ENCODE results near the gene CDH10. TPM values are rescaled to one million over a fixed set of nuclear protein-coding genes. Genes with fewer than 3 reads are reported as not detected.

CDH10 gene
- total RNA-seq, 4 donors from 2014 or later, result 0.40 TPM; not detected in 3

- no peak for ATAC-seq
- peaks cover 0 to 9% (median 0%) of the 10 kb centered on the region in 3 donors for H3K4me1 ChIP-seq
These were observed 2.8 kb downstream of the CDH10 start for GRCh38 chr5:24642022-24642421.

GRCh38 chr5:24635209-24635608 is 9.6 kb downstream of the CDH10 start:
- TF ChIP-seq CTCF (IDR thresholded peaks at IDR 0.05) (no peak), POLR2AphosphoS5 (IDR thresholded peaks at IDR 0.05) (no peak), EP300 (IDR thresholded peaks at IDR 0.05) (no peak), POLR2A (IDR thresholded peaks at IDR 0.05) (no peak)

More at GRCh38 chr5:24642022-24642421, 2.8 kb downstream of the CDH10 start:
- Histone ChIP-seq H3K27ac (no peak overlapping the region), H3K9me3 (no peaks in the 10 kb centered on the region), H3K27me3 (peaks cover 15% of the 10 kb centered on the region), H3K4me3 (no peak overlapping the region), H3K36me3 (no peaks in the 10 kb centered on the region)
- WGBS, 2 donors (ENCODE audit: low coverage in 1 of 2), result 0% methylated on average over 1 of the region's 1 CpG
- TF ChIP-seq CTCF (IDR thresholded peaks at IDR 0.05) (peak in 2 of 4 experiments; percentile 18 to 26), POLR2A (IDR thresholded peaks at IDR 0.05) (no peak)

GRCh38 chr5:24633715-24634325 is 11.0 kb downstream of the CDH10 start:
- TF ChIP-seq CTCF (IDR thresholded peaks at IDR 0.05) (peak; percentile 28 to 56 (median 44)), POLR2A (IDR thresholded peaks at IDR 0.05) (no peak)
- 0 to 2% methylated on average over 4 of the region's 4 CpGs for WGBS, 2 donors (ENCODE audit: low coverage in 1 of 2)
- Histone ChIP-seq H3K4me1 (no peaks in the 10 kb centered on the region), H3K36me3 (no peaks in the 10 kb centered on the region), H3K4me3 (no peak overlapping the region), H3K27me3 (peaks cover 5% of the 10 kb centered on the region), H3K27ac (no peak overlapping the region), H3K9me3 (no peaks in the 10 kb centered on the region)
- ATAC-seq, result no peak

More at GRCh38 chr5:24635209-24635608, 9.6 kb downstream of the CDH10 start:
- ATAC-seq, result no peak
- Histone ChIP-seq H3K4me3 (no peak overlapping the region), H3K4me1 (no peaks in the 10 kb centered on the region), H3K27ac (no peak overlapping the region), H3K27me3 (peaks cover under 1% of the 10 kb centered on the region), H3K9me3 (no peaks in the 10 kb centered on the region), H3K36me3 (no peaks in the 10 kb centered on the region)
- WGBS, 2 donors (ENCODE audit: low coverage in 1 of 2), result 37 to 49% methylated on average over 5 of the region's 5 CpGs

- TF ChIP-seq POLR2AphosphoS5 (IDR thresholded peaks at IDR 0.05) (no peak), POLR2A (IDR thresholded peaks at IDR 0.05) (no peak), EP300 (IDR thresholded peaks at IDR 0.05) (no peak), CTCF (IDR thresholded peaks at IDR 0.05) (no peak)
- H3K4me3 ChIP-seq, result no peak overlapping the region
- H3K9me3 ChIP-seq, result no peaks in the 10 kb centered on the region
- no peaks in the 10 kb centered on the region for H3K4me1 ChIP-seq
- H3K27ac ChIP-seq, result no peak overlapping the region
- peaks cover 5% of the 10 kb centered on the region for H3K27me3 ChIP-seq
- no peaks in the 10 kb centered on the region for H3K36me3 ChIP-seq
- ATAC-seq, result no peak
These were observed 12.4 kb downstream of the CDH10 start for GRCh38 chr5:24632353-24632752.

- TF ChIP-seq POLR2A (IDR thresholded peaks at IDR 0.05) (no peak), CTCF (IDR thresholded peaks at IDR 0.05) (no peak)
- no peaks in the 10 kb centered on the region for H3K9me3 ChIP-seq
- H3K27me3 ChIP-seq, result peaks cover 5% of the 10 kb centered on the region
- ATAC-seq, result no peak
- H3K4me1 ChIP-seq, result no peaks in the 10 kb centered on the region
- no peak overlapping the region for H3K27ac ChIP-seq
- no peak overlapping the region for H3K4me3 ChIP-seq
- no peaks in the 10 kb centered on the region for H3K36me3 ChIP-seq
These were observed 13.9 kb downstream of the CDH10 start for GRCh38 chr5:24630918-24631317.
